HCT116 (cell line): ENCODE results near the gene LCE3B. TPM values are rescaled to one million over a fixed set of nuclear protein-coding genes. Genes with fewer than 3 reads are reported as not detected.

Experiments used
- ATAC-seq: fragments of 200-7000 bp; cut with Tn5 transposase; 2 replicates; pipeline ENCODE4 v1.9.1; 2020; ENCODE audit warnings: mild to moderate bottlenecking, moderate library complexity
- BruUV-seq: library from RNA; stranded (reverse); fragments of 400-500 nt; replicated peaks from 2 replicates; lab custom pipeline; 2021; lab: Mats Ljungman, UMichigan
- CTCF ChIA-PET: fragments of 300-600 bp; sonication (Branson Sonifier 250); formaldehyde crosslinking; loops from one replicate; lab custom pipeline; 2021; ENCODE audit warnings: antibody characterized with exemption; lab: Charles Lee
- POLR2A ChIA-PET: fragments of 300-600, 350-600 bp; sonication (Branson Sonifier 250); formaldehyde crosslinking; loops from one replicate; lab custom pipeline; 2021; ENCODE audit warnings: antibody characterized with exemption; lab: Charles Lee
- RAD21 ChIA-PET, 2 experiments: fragments of 300-600 bp; sonication (Branson Sonifier 250); formaldehyde crosslinking; loops; one replicate each; lab custom pipeline; 2023; ENCODE audit warnings: low total read pairs in 2 of 2; ENCODE audit not compliant: uncharacterized antibody in 2 of 2, unreplicated experiment in 2 of 2, low non-redundant PET in 1 of 2; lab: Charles Lee
- DNase-seq: peaks from one replicate; pipeline ENCODE4 v3.0.0-alpha.2; 2010; ENCODE audit warnings: low read depth, low spot score
- H2AFZ ChIP-seq: fragments of 200-600 bp; shearing (Covaris generic), sonication (generic); 2 replicates; pipeline ENCODE4 v1.6.1; 2017; ENCODE audit warnings: low read depth, mixed run types, mixed read lengths, antibody characterized with exemption, low read length; ENCODE audit not compliant: poor library complexity, severe bottlenecking
- H3K27ac ChIP-seq: 2 replicates; pipeline ENCODE4 v1.5.1; 2012; ENCODE audit warnings: low read depth, low read length
- H3K27me3 ChIP-seq: fragments of 200-600 bp; sonication (generic); 2 replicates; pipeline ENCODE4 v1.6.1; 2016; ENCODE audit warnings: mixed run types, low read length, mixed read lengths; ENCODE audit not compliant: insufficient read depth
- H3K36me3 ChIP-seq, 2 experiments: fragments of 200-500 bp in 1 of 2; fragments of 200-600 bp in 1 of 2; sonication (Bioruptor generic) in 1 of 2; sonication (generic) in 1 of 2; 2 replicates each; pipeline versions ENCODE4 v1.5.1 to v1.6.1; 2014 to 2016; ENCODE audit warnings: low read length in 2 of 2, inconsistent platforms in 1 of 2, mixed read lengths in 1 of 2, mixed run types in 1 of 2; ENCODE audit not compliant: insufficient read depth in 2 of 2, control insufficient read depth in 1 of 2
- H3K4me1 ChIP-seq, 2 experiments: fragments of 200-600 bp in 1 of 2; sonication (generic) in 1 of 2; 2 replicates each; pipeline versions ENCODE4 v1.5.1 to v1.6.1; 2012 to 2017; ENCODE audit warnings: low read length in 2 of 2, inconsistent platforms in 1 of 2, mild to moderate bottlenecking in 1 of 2, mixed read lengths in 1 of 2, mixed run types in 1 of 2, moderate library complexity in 1 of 2; ENCODE audit not compliant: insufficient read depth in 2 of 2, control insufficient read depth in 1 of 2
- H3K4me2 ChIP-seq: fragments of 200-600 bp; sonication (generic); 2 replicates; pipeline ENCODE4 v1.6.1; 2017; ENCODE audit warnings: mixed run types, low read length, mixed read lengths
- H3K4me3 ChIP-seq, 2 experiments: fragments of 200-600 bp in 1 of 2; sonication (generic) in 1 of 2; replicated peaks in 1 of 2; 2 replicates each; pipeline ENCODE4 v1.5.1; 2011 to 2016; ENCODE audit warnings: low read length in 2 of 2, control low read depth in 1 of 2, low read depth in 1 of 2, mild to moderate bottlenecking in 1 of 2, mixed read lengths in 1 of 2, mixed run types in 1 of 2
- H3K79me2 ChIP-seq: fragments of 200-600 bp; sonication (generic); 2 replicates; pipeline ENCODE4 v1.6.1; 2017; ENCODE audit warnings: mild to moderate bottlenecking, mixed run types, low read length, moderate library complexity, mixed read lengths; ENCODE audit not compliant: insufficient read depth
- H3K9ac ChIP-seq: fragments of 200-600 bp; sonication (generic); 2 replicates; pipeline ENCODE4 v1.6.1; 2016; ENCODE audit warnings: low read length, mixed read lengths
- H3K9me2 ChIP-seq: fragments of 200-600 bp; sonication (generic), shearing (Covaris generic); 2 replicates; pipeline ENCODE4 v1.6.1; 2017; ENCODE audit warnings: mixed run types, mild to moderate bottlenecking, moderate library complexity; ENCODE audit not compliant: insufficient read depth
- H3K9me3 ChIP-seq, 2 experiments: fragments of 200-500 bp in 1 of 2; fragments of 200-600 bp in 1 of 2; sonication (Bioruptor generic) in 1 of 2; sonication (generic) in 1 of 2; 2 replicates each; pipeline ENCODE4 v1.6.1; 2014 to 2017; ENCODE audit warnings: low read length in 2 of 2, mixed read lengths in 2 of 2, inconsistent platforms in 1 of 2, low read depth in 1 of 2, mild to moderate bottlenecking in 1 of 2, mixed run types in 1 of 2, moderate library complexity in 1 of 2; ENCODE audit not compliant: control insufficient read depth in 1 of 2, insufficient read depth in 1 of 2
- H4K20me1 ChIP-seq: fragments of 200-600 bp; sonication (generic), shearing (Covaris generic); 2 replicates; pipeline ENCODE4 v1.6.1; 2017; ENCODE audit warnings: mixed run types, mild to moderate bottlenecking, moderate library complexity; ENCODE audit not compliant: insufficient read depth
- ATF3 ChIP-seq: IDR thresholded peaks from 2 replicates; pipeline ENCODE4 v1.6.1; 2012
- EGR1 ChIP-seq: IDR thresholded peaks from 2 replicates; pipeline ENCODE4 v1.6.1; 2012; ENCODE audit warnings: low read depth
- ELF1 ChIP-seq: IDR thresholded peaks from 2 replicates; pipeline ENCODE4 v1.6.1; 2012; ENCODE audit warnings: low read depth, borderline replicate concordance
- EZH2 ChIP-seq: fragments of 200-600 bp; sonication (generic); IDR thresholded peaks from 2 replicates; pipeline ENCODE4 v1.6.1; 2017; ENCODE audit warnings: antibody characterized with exemption, mixed run types
- EZH2phosphoT487 ChIP-seq: fragments of 200-600 bp; IDR thresholded peaks from 2 replicates; pipeline ENCODE4 v1.6.1; 2018; ENCODE audit warnings: antibody characterized with exemption, borderline replicate concordance
- FOSL1 ChIP-seq: IDR thresholded peaks from 2 replicates; pipeline ENCODE4 v1.6.1; 2012; ENCODE audit warnings: low read depth
- RAD21 ChIP-seq: IDR thresholded peaks from 2 replicates; pipeline ENCODE4 v1.6.1; 2012; ENCODE audit warnings: low read depth, mild to moderate bottlenecking
- SIN3A ChIP-seq: IDR thresholded peaks from 2 replicates; pipeline ENCODE4 v1.6.1; 2012; ENCODE audit warnings: low read depth
- SP1 ChIP-seq: IDR thresholded peaks from 2 replicates; pipeline ENCODE4 v1.6.1; 2012; ENCODE audit warnings: low read depth
- SRF ChIP-seq: IDR thresholded peaks from 2 replicates; pipeline ENCODE4 v1.6.1; 2012; ENCODE audit warnings: low read depth
- ZBTB33 ChIP-seq: IDR thresholded peaks from 2 replicates; pipeline ENCODE4 v1.6.1; 2011; ENCODE audit warnings: mild to moderate bottlenecking, low read length, moderate library complexity; ENCODE audit not compliant: insufficient replicate concordance; ENCODE audit errors: extremely low read depth
- ZFX ChIP-seq: fragments of 450-650 bp; IDR thresholded peaks from 2 replicates; pipeline ENCODE4 v1.6.1; 2017
- intact Hi-C: fragments of 100-400 bp; cut with micrococcal nuclease; formaldehyde crosslinking; loops from 2 replicates; pipeline ENCODE4 v1.10.0; 2022
- total RNA-seq: library from RNA; stranded (reverse); gene quantifications from one replicate; pipeline ENCODE4 v1.2.1, GENCODE V29; 2021; ENCODE audit not compliant: unreplicated experiment

Gene LCE3B
- total RNA-seq, 1 experiment from 2014 or later = not detected

- Histone ChIP-seq H3K9me3 (no peaks in the 10 kb centered on the region), H3K4me3 (no peak overlapping the region), H3K4me2 (no peak overlapping the region), H3K4me1 (no peaks in the 10 kb centered on the region), H3K27ac (no peak overlapping the region), H2AFZ (no peak overlapping the region), H4K20me1 (no peaks in the 10 kb centered on the region), H3K79me2 (no peaks in the 10 kb centered on the region), H3K9me2 (no peaks in the 10 kb centered on the region), H3K36me3 (no peaks in the 10 kb centered on the region), H3K27me3 (peaks cover 5% of the 10 kb centered on the region), H3K9ac (no peak overlapping the region)
- ATAC-seq = no peak
- BruUV-seq = no TSS peak
- TF ChIP-seq SP1 (no peak), SIN3A (no peak), EZH2 (no peak), ZFX (no peak), FOSL1 (no peak), RAD21 (no peak), ZBTB33 (no peak), EGR1 (no peak), ELF1 (no peak), SRF (no peak), ATF3 (no peak), EZH2phosphoT487 (no peak)
- ChIA-PET POLR2A (no interaction called here), CTCF (no interaction called here), RAD21 (no interaction called here)
- no peak for DNase-seq
- intact Hi-C loops = no loop called here
Observed at GRCh38 chr1:152565535-152566215, 47.9 kb upstream of the LCE3B start.
